Skeletal muscle tissue (tissue), 4 donors: ENCODE results near the gene OSBP2. TPM values are rescaled to one million over a fixed set of nuclear protein-coding genes. Genes with fewer than 3 reads are reported as not detected.
A peak's percentile ranks its signal among the peaks of the same experiment; 100 is the strongest.

Experiments used
- H3K27ac ChIP-seq: one replicate; pipeline ENCODE4 v1.7.0; 2013; ENCODE audit warnings: mild to moderate bottlenecking, low read depth, low read length, inconsistent platforms
- H3K27me3 ChIP-seq, 3 donors: one replicate each; pipeline ENCODE4 v1.7.0; 2013; ENCODE audit warnings: low read length in 3 of 3; ENCODE audit not compliant: control insufficient read depth in 3 of 3, insufficient read depth in 3 of 3
- H3K36me3 ChIP-seq, 3 donors: one replicate each; pipeline ENCODE4 v1.7.0; 2013; ENCODE audit warnings: low read length in 3 of 3; ENCODE audit not compliant: control insufficient read depth in 3 of 3, insufficient read depth in 3 of 3
- H3K4me1 ChIP-seq, 3 donors: one replicate each; pipeline ENCODE4 v1.7.0; 2013; ENCODE audit warnings: low read length in 3 of 3, mild to moderate bottlenecking in 3 of 3; ENCODE audit not compliant: control insufficient read depth in 3 of 3, insufficient read depth in 3 of 3
- H3K4me3 ChIP-seq, 3 donors: one replicate each; pipeline ENCODE4 v1.7.0; 2013; ENCODE audit warnings: low read length in 3 of 3
- H3K9ac ChIP-seq, 3 donors: one replicate each; pipeline ENCODE4 v1.7.0; 2013; ENCODE audit warnings: low read length in 3 of 3, mild to moderate bottlenecking in 3 of 3, moderate library complexity in 2 of 3, low read depth in 1 of 3
- H3K9me3 ChIP-seq, 3 donors: one replicate each; pipeline ENCODE4 v1.7.0; 2013; ENCODE audit warnings: low read length in 3 of 3; ENCODE audit not compliant: control insufficient read depth in 3 of 3
- total RNA-seq: library from RNA; depleted of rRNA; stranded (reverse); fragments of >200 nt; gene quantifications from one replicate; pipeline ENCODE4 v1.2.3, GENCODE V29; 2014
- donor health status: Osteomylitis.

OSBP2 gene
- total RNA-seq, 1 donor from 2014 or later: 4.7 TPM

DNA sequence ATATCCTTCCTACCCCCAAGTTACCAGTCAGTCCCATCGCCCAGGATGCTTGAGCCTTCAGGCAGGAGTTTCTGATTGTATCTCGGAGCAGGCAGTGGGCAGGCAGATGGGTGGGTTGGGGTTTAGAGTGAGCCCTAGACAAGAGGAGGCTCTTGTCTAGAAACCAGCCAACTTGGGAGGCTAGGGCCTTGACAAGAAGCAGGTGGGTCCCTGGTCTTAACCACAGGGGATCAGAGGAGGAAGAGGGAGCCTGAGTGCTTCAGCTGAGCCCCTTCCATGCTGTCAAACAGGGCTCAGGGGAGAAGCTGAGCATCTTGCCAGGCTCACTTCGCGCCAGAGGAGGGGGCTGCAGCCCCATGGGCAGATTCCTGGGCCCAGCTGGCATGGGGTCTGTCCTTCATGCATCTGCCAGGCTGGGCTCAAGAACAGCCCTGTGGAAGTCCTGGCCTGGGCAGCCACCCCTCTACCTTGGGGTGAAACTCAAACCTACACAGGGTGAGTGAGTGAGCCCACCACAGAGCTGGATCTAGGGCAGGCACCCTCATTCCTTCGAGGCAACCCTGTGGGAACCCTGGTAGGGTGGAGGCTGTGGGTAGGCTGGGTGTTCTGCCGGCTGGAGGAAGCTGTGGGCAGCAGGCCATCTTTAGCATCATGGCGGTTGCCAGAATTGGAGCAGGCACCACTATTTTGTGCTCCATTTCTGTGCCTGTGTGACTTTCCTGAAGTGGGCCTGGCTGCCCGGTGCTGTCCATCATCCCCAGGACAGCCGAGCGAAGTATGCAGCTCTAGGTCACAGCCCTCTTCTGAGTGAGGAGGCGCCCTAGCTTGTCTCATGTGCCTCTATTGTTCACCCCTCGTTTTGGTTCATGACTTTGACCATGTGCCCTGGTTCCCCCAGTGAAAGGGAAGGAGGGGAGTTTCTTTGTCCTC lies 165.8 kb downstream of the OSBP2 start:
- H3K27me3 ChIP-seq: no peaks in the 10 kb centered on the region
- no peaks in the 10 kb centered on the region for H3K9me3 ChIP-seq
- H3K4me1 ChIP-seq: peaks cover 11 to 19% (median 15%) of the 10 kb centered on the region in 3 donors
- H3K27ac ChIP-seq: no peak overlapping the region
- no peak overlapping the region for H3K9ac ChIP-seq
- H3K4me3 ChIP-seq: no peak overlapping the region
- no peaks in the 10 kb centered on the region for H3K36me3 ChIP-seq

DNA sequence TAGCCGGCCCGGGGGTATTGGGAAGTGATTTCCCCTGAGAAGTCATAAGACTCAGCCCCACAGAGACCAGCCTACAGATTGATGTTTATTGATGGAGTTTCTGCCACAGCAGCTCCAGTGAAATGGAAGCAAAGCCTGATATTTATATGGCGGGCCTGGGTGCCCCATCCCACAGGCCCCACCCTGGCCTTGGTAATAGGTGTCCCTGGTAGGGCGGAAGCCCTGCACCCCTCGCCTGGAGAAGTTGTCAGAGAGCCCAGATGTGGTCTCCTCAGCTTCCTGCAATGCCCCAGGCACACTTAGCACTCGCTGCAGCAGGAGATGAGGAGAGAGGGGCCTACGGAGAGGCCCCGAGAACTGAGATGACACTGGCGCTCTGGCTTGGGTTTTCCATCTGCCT lies 166.5 kb downstream of the OSBP2 start:
- H3K36me3 ChIP-seq: no peaks in the 10 kb centered on the region
- no peak overlapping the region for H3K27ac ChIP-seq
- no peaks in the 10 kb centered on the region for H3K9me3 ChIP-seq
- H3K27me3 ChIP-seq: no peaks in the 10 kb centered on the region
- H3K9ac ChIP-seq: no peak overlapping the region
- peaks cover 4 to 12% (median 9%) of the 10 kb centered on the region in 3 donors for H3K4me1 ChIP-seq
- H3K4me3 ChIP-seq: no peak overlapping the region

DNA sequence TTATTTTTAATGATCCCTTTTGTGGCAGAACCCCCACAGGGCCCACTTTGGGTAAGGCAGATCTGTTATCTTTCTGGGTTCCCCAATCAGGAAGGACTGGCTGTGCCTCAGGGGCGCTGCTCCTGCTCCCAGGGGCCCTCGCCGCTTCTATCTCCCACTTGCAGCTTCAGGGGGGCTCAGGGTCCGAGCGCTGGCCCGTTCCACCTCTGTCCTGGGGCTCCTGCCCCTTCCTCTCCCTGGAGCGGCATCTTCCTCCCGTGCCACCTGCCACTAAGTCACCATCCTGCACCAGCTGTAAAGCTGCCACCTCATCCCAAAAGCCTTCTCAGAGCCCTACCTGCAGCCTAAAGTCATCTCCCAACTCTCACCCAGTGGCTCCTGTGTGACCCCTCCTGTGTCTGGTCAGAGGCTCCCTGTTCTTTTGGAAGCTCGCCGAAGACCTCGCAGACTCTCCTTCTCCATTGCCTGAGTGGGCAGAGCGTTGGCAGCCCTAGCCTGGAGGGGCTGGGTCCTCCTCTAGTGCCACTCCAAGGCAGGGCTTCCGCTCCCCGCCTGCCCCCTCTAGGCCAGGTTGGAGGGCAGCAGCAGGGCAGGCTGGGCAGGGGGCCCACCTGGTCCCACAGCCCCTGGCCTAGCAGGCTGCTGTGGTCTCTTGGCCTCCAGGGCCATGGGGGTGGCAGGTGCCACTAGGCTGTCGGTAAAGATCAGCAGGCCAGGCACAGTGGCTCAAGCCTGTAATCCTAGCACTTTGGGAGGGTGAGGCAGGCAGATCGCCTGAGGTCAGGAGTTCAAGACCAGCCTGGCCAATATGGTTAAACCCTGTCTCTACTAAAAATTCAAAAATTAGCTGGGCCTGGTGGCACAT lies 167.2 kb downstream of the OSBP2 start:
- H3K9ac ChIP-seq: no peak overlapping the region
- no peaks in the 10 kb centered on the region for H3K9me3 ChIP-seq
- H3K4me1 ChIP-seq: peaks cover 4 to 15% (median 9%) of the 10 kb centered on the region in 3 donors
- H3K27ac ChIP-seq: no peak overlapping the region
- no peaks in the 10 kb centered on the region for H3K27me3 ChIP-seq
- no peak overlapping the region for H3K4me3 ChIP-seq
- H3K36me3 ChIP-seq: no peaks in the 10 kb centered on the region

DNA sequence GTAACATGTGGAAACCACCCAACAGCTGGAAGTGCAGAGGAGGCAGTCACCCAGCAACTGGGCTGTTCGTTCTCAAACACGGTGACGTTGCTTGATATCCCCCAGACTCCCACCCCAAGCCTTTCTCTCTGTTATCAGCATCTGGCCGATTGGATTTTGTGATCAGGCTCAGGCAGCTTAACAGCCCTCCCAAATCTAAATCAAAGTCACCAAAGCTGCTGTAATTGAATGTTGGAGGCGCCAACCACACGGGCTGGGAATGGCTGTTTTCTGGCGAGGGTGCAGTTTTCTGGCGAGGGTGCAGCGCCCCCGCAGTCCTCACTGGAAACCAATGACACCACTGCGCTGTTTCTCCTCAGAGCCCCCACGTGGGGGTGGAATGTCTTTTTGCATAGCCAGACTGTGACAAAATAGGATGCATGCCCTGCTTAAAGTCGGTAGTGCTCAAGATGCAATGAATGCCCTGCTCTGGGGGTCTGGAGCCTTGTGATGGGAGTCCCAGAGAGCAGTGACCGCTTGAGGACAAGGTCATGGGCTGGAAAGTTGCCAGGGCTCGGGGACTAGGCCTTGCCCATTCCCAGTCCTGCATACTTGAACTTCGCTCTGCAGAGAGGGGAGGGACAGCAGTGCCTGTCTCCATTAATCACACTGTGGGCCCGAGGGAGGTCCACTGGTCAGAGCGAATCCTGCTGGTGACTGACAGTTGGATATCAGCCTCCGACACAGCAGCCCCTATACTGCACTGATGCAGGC lies 168.6 kb downstream of the OSBP2 start:
- H3K9me3 ChIP-seq: no peaks in the 10 kb centered on the region
- no peaks in the 10 kb centered on the region for H3K36me3 ChIP-seq
- peak overlapping the region in 1 of 3 donors; percentile 3 for H3K9ac ChIP-seq
- no peak overlapping the region for H3K27ac ChIP-seq
- no peak overlapping the region for H3K4me3 ChIP-seq
- H3K4me1 ChIP-seq: peaks cover 4 to 16% (median 9%) of the 10 kb centered on the region in 3 donors
- H3K27me3 ChIP-seq: no peaks in the 10 kb centered on the region

DNA sequence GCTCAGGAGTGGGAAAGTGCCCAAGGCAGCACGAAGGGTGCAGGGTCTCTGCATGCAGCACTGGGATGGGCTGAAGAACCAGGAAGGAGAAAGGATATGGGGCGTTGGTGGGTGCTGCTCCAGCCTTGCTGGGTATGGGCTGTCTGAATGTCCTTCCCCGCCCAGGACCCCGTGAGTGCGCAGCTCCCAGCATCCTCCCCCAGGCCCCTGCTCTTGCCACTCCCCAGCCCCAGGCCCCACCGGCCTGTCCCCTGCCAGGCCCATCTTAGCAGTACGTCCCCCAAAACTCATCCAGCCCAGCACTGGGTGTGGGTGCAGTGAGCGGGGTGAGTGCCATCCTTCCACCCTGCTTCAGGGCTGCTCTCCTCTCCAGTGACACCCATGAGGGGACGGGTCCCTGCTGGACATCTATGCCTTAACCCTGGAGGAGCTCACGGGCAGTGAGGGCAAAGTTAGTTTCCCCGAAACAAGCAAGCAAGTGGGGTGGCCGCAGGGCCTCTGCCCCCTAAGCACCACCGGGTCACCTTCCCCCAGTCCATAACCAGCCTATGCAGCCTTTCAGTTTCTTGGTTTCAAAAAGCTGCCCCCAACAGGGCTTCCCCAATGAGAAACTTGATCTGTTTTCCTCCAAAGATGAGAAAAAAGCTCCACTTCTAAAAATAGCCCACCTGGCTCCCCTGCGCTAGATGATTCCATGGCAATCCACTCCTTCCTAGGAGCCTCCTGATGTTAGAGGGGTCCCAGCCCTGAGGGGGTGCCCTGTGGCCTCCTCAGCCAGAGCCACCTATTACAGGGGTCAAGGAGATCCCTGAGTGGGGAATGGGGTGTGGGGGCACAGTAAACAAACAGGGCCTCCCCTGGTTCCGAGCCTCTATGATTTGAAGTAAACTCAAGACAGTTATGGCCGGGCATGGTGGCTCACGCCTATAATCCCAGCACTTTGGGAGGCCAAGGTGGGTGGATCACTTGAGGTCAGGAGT lies 170.1 kb downstream of the OSBP2 start:
- Histone ChIP-seq H3K4me1 (peaks cover 3 to 11% (median 4%) of the 10 kb centered on the region in 3 donors), H3K9ac (no peak overlapping the region), H3K27me3 (no peaks in the 10 kb centered on the region), H3K9me3 (no peaks in the 10 kb centered on the region), H3K27ac (no peak overlapping the region), H3K36me3 (no peaks in the 10 kb centered on the region), H3K4me3 (no peak overlapping the region)

DNA sequence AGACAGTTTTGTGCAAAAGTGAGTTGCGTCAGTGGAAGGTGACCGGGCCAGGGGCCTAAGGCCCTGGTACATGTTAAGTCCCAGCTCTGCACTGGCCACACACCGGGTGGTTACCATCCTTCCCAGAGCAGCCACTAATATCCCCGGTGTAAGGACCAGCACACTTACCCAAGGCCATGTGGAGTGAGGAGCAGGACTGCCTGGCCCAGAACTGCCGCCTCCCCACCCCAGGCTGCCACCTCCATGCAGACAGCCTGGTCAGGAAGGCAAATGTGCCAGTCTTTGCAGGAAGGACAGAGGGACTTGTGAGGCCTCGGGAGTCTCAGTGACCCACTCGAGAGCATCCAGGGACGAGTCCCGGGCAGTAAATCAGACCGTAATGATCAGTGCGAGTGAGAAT lies 171.0 kb downstream of the OSBP2 start:
- Histone ChIP-seq H3K9ac (no peak overlapping the region), H3K27me3 (no peaks in the 10 kb centered on the region), H3K36me3 (no peaks in the 10 kb centered on the region), H3K4me3 (no peak overlapping the region), H3K9me3 (no peaks in the 10 kb centered on the region), H3K4me1 (peaks cover 3 to 9% (median 4%) of the 10 kb centered on the region in 3 donors), H3K27ac (no peak overlapping the region)

DNA sequence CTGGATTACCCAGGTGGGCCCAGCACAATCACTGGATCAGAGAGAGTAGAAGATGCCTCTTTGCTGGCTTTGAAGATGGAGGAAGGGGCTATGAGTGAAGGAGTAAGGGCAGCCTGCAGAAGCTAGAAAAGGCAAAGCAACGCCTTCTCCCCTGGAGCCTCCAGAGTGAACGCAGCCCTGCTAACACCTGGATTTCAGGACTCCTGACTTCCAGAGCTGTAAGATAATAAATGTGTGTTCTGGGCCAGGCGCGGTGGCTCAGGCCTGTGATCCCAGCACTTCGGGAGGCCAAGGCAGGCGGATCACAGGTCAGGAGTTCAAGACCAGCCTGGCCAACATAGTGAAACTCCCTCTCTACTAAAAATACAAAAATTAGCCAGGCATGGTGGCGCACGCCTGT lies 171.5 kb downstream of the OSBP2 start:
- Histone ChIP-seq H3K9ac (no peak overlapping the region), H3K27ac (no peak overlapping the region), H3K27me3 (no peaks in the 10 kb centered on the region), H3K9me3 (no peaks in the 10 kb centered on the region), H3K4me3 (no peak overlapping the region), H3K4me1 (peaks cover 3 to 9% (median 4%) of the 10 kb centered on the region in 3 donors), H3K36me3 (no peaks in the 10 kb centered on the region)

DNA sequence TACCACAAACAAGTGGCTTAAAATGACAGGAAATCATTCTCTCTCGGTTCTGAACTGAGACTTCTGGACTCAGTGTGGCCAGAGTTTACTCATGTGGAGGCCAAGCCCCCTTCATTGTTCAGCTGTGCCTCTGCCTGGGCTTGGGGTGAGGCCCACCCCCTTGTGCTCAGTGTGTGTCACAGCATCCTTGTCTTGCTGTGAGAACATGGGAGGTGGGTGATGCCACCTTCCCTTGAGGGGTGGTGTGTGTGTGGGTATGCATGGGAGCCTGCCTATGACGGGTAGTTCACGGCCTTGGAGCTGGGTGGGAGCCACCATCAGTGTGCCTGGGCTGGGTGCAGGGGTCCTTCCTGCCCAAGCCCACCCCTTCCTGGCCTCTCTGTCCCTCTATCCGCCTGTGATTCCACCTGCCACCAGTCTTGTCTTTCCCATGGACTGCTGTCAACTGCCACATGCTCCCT lies 172.2 kb downstream of the OSBP2 start:
- peaks cover 3 to 9% (median 4%) of the 10 kb centered on the region in 3 donors for H3K4me1 ChIP-seq
- no peak overlapping the region for H3K9ac ChIP-seq
- H3K9me3 ChIP-seq: no peaks in the 10 kb centered on the region
- no peaks in the 10 kb centered on the region for H3K36me3 ChIP-seq
- H3K27me3 ChIP-seq: no peaks in the 10 kb centered on the region
- H3K4me3 ChIP-seq: no peak overlapping the region
- H3K27ac ChIP-seq: no peak overlapping the region
